MM.1S (cell line): Measurements from ENCODE around the gene STEAP1B.

ENCODE experiments used
- CTCF ChIP-seq: fragments of 300-600 bp; sonication (generic); IDR thresholded peaks from 2 replicates; pipeline ENCODE4 v1.5.1; 2016; ENCODE audit warnings: antibody characterized with exemption, low read length, mixed read lengths
- EZH2 ChIP-seq: fragments of 300-600 bp; sonication (generic); optimal IDR thresholded peaks from 2 replicates; pipeline ENCODE3; 2017; ENCODE audit warnings: low read depth, mild to moderate bottlenecking, antibody characterized with exemption, low read length, mixed read lengths

- TF ChIP-seq CTCF (no peak), EZH2 (no peak)
Observed at GRCh38 chr7:22373388-22373787, 126.6 kb downstream of the STEAP1B start.
